MCF 10A (cell line): Measurements from ENCODE around the gene ETS2. TPM values are rescaled to one million over a fixed set of nuclear protein-coding genes. Genes with fewer than 3 reads are reported as not detected.
A peak's percentile ranks its signal among the peaks of the same experiment; 100 is the strongest.

Source experiments
- BruUV-seq: library from RNA; stranded (reverse); fragments of 400-500 nt; replicated peaks from 2 replicates; lab custom pipeline; 2021; lab: Mats Ljungman, UMichigan
- CTCF ChIA-PET: fragments of 300-600 bp; sonication (Branson Sonifier 250); formaldehyde crosslinking; extraction: SDS; loops from one replicate; lab custom pipeline; 2021; ENCODE audit warnings: antibody characterized with exemption, inconsistent platforms; lab: Yijun Ruan, JAX
- POLR2A ChIA-PET: fragments of 300-600, 350-650 bp; sonication (Branson Sonifier 250); formaldehyde crosslinking; extraction: SDS; loops from one replicate; lab custom pipeline; 2020; ENCODE audit warnings: antibody characterized with exemption, inconsistent platforms; lab: Yijun Ruan, JAX
- DNase-seq: peaks from one replicate; pipeline ENCODE4 v3.0.0-alpha.2; 2018; ENCODE audit not compliant: unreplicated experiment
- H3K27ac Mint-ChIP-seq: one replicate; pipeline ENCODE4 v1.8.0; 2022; ENCODE audit warnings: mild to moderate bottlenecking, low read depth, mixed read lengths; ENCODE audit not compliant: unreplicated experiment
- H3K27me3 Mint-ChIP-seq: one replicate; pipeline ENCODE4 v1.8.0; 2022; ENCODE audit warnings: mixed read lengths; ENCODE audit not compliant: insufficient read depth, unreplicated experiment
- H3K36me3 Mint-ChIP-seq: one replicate; pipeline ENCODE4 v1.8.0; 2022; ENCODE audit warnings: mild to moderate bottlenecking, moderate library complexity, mixed read lengths; ENCODE audit not compliant: insufficient read depth, unreplicated experiment
- H3K4me1 Mint-ChIP-seq: one replicate; pipeline ENCODE4 v1.8.0; 2022; ENCODE audit warnings: mixed read lengths; ENCODE audit not compliant: insufficient read depth, unreplicated experiment
- H3K4me3 Mint-ChIP-seq: one replicate; pipeline ENCODE4 v1.8.0; 2022; ENCODE audit warnings: mild to moderate bottlenecking, moderate library complexity, mixed read lengths; ENCODE audit not compliant: unreplicated experiment
- H3K9me3 Mint-ChIP-seq: one replicate; pipeline ENCODE4 v1.8.0; 2022; ENCODE audit warnings: mixed read lengths; ENCODE audit not compliant: unreplicated experiment
- CTCF ChIP-seq: fragments of 200-600 bp; IDR thresholded peaks from one replicate; pipeline ENCODE4 v1.8.0; 2022; ENCODE audit warnings: antibody characterized with exemption, mild to moderate bottlenecking; ENCODE audit not compliant: unreplicated experiment
- intact Hi-C: fragments of 100-400 bp; cut with micrococcal nuclease; formaldehyde crosslinking; loops from 2 replicates; pipeline ENCODE4 v1.14.1; 2022
- total RNA-seq: library from RNA; stranded (reverse); gene quantifications from 2 replicates; pipeline ENCODE4 v1.2.3, GENCODE V29; 2022

ETS2 gene
- total RNA-seq, 1 experiment from 2014 or later: 109 TPM

- CTCF ChIA-PET: no interaction called here
These were observed 7.8 kb downstream of the ETS2 start for GRCh38 chr21:38813547-38813946.

GRCh38 chr21:38814126-38815059 is 8.7 kb downstream of the ETS2 start:
- no peaks in the 10 kb centered on the region for H3K27me3 Mint-ChIP-seq
- ChIA-PET CTCF (interaction anchor here (0.7 kb wide), 1 partner anchor 324 kb away, joined by 3 read pairs; no protein-coding TSS in a partner anchor), POLR2A (interaction anchor here (0.6 to 6.0 kb wide), 14 partner anchors 8 to 311 kb away, joined by 3 to 29 read pairs (median 4); partner anchors contain the start of gene ETS2)
- no peak overlapping the region for H3K4me3 Mint-ChIP-seq
- no peaks in the 10 kb centered on the region for H3K9me3 Mint-ChIP-seq
- no peak overlapping the region for H3K27ac Mint-ChIP-seq
- H3K4me1 Mint-ChIP-seq: peaks cover 33% of the 10 kb centered on the region
- BruUV-seq: no TSS peak
- TF ChIP-seq CTCF: no peak
- H3K36me3 Mint-ChIP-seq: peaks cover 100% of the 10 kb centered on the region
- intact Hi-C loops: no loop called here
- DNase-seq: no peak

More at GRCh38 chr21:38813547-38813946, 7.8 kb downstream of the ETS2 start:
- intact Hi-C loops: no loop called here
- no peak overlapping the region for H3K4me3 Mint-ChIP-seq
- no peak for TF ChIP-seq CTCF
- no peak for DNase-seq
- peaks cover 100% of the 10 kb centered on the region for H3K36me3 Mint-ChIP-seq
- POLR2A ChIA-PET: interaction anchor here (0.6 to 6.0 kb wide), 10 partner anchors 12 to 171 kb away, joined by 3 to 29 read pairs (median 4); no protein-coding TSS in a partner anchor
- H3K27ac Mint-ChIP-seq: no peak overlapping the region
- no TSS peak for BruUV-seq
- H3K27me3 Mint-ChIP-seq: no peaks in the 10 kb centered on the region
- peaks cover 39% of the 10 kb centered on the region for H3K4me1 Mint-ChIP-seq
- no peaks in the 10 kb centered on the region for H3K9me3 Mint-ChIP-seq

- H3K4me1 Mint-ChIP-seq: peaks cover 39% of the 10 kb centered on the region
- H3K4me3 Mint-ChIP-seq: no peak overlapping the region
- H3K36me3 Mint-ChIP-seq: peaks cover 100% of the 10 kb centered on the region
- DNase-seq: no peak
- no peak overlapping the region for H3K27ac Mint-ChIP-seq
- no peaks in the 10 kb centered on the region for H3K27me3 Mint-ChIP-seq
- ChIA-PET POLR2A (interaction anchor here (0.7 to 6.0 kb wide), 8 partner anchors 9 to 311 kb away, joined by 3 to 29 read pairs (median 4); partner anchors contain the start of gene ETS2), CTCF (interaction anchor here (0.7 kb wide), 1 partner anchor 324 kb away, joined by 3 read pairs; no protein-coding TSS in a partner anchor)
- BruUV-seq: no TSS peak
- no peak for TF ChIP-seq CTCF
- H3K9me3 Mint-ChIP-seq: no peaks in the 10 kb centered on the region
- intact Hi-C loops: no loop called here
These were observed 9.3 kb downstream of the ETS2 start for GRCh38 chr21:38815060-38815405.

GRCh38 chr21:38816400-38816977 is 10.8 kb downstream of the ETS2 start:
- no peak overlapping the region for H3K4me3 Mint-ChIP-seq
- no peaks in the 10 kb centered on the region for H3K27me3 Mint-ChIP-seq
- no peak for TF ChIP-seq CTCF
- ChIA-PET POLR2A (interaction anchor here (0.6 to 6.0 kb wide), 8 partner anchors 8 to 314 kb away, joined by 3 to 29 read pairs (median 4); partner anchors contain the start of gene ETS2), CTCF (interaction anchor here (0.5 kb wide), 2 partner anchors 8 to 55 kb away, joined by 4 read pairs; no protein-coding TSS in a partner anchor)
- peak overlapping the region; percentile 59 for H3K27ac Mint-ChIP-seq
- H3K4me1 Mint-ChIP-seq: peaks cover 43% of the 10 kb centered on the region
- peaks cover 100% of the 10 kb centered on the region for H3K36me3 Mint-ChIP-seq
- intact Hi-C loops: no loop called here
- no peak for DNase-seq
- H3K9me3 Mint-ChIP-seq: no peaks in the 10 kb centered on the region
- BruUV-seq: no TSS peak
